GM10266 (cell line): Measurements from ENCODE around the gene TUBD1.
"Not testable (repeated sequence)": the region's sequence is repeated elsewhere in the genome, so short reads cannot be mapped to it uniquely, and the experiment has no call there.

Source experiments
- DNase-seq: peaks from one replicate; pipeline ENCODE4 v3.0.0; 2012; ENCODE audit errors: extremely low spot score
- CTCF ChIP-seq: IDR thresholded peaks from 2 replicates; pipeline ENCODE4 v1.5.1; 2012; ENCODE audit warnings: mild to moderate bottlenecking, low read depth; ENCODE audit not compliant: control insufficient read depth, insufficient read depth; ENCODE audit errors: missing control alignments

Gene TUBD1

GRCh38 chr17:59888145-59888750, 4.5 kb downstream of the TUBD1 start:
- no peak for DNase-seq
- no peak for TF ChIP-seq CTCF

- TF ChIP-seq CTCF = no peak
- DNase-seq = no peak
These were observed 7.9 kb downstream of the TUBD1 start for GRCh38 chr17:59884861-59885260.

GRCh38 chr17:59878624-59879023, 14.1 kb downstream of the TUBD1 start:
- DNase-seq = no peak

GRCh38 chr17:59877965-59878364, 14.8 kb downstream of the TUBD1 start:
- no peak for TF ChIP-seq CTCF
- no peak for DNase-seq

More at GRCh38 chr17:59878624-59879023, 14.1 kb downstream of the TUBD1 start:
- TF ChIP-seq CTCF = no peak

- DNase-seq = no peak
- no peak for TF ChIP-seq CTCF
These were observed 16.6 kb downstream of the TUBD1 start for GRCh38 chr17:59876107-59876506.

GRCh38 chr17:59874376-59874775, 18.4 kb downstream of the TUBD1 start:
- no peak for DNase-seq
- TF ChIP-seq CTCF = no peak

- DNase-seq = not testable (repeated sequence)
These were observed 19.3 kb downstream of the TUBD1 start for GRCh38 chr17:59873414-59873813.

GRCh38 chr17:59872351-59872750, 20.4 kb downstream of the TUBD1 start:
- no peak for DNase-seq
- no peak for TF ChIP-seq CTCF
